ENCODE data around the gene GPR55.
A peak's percentile ranks its signal among the peaks of the same experiment; 100 is the strongest.

The GPR55 gene

GRCh38 chr2:230905448-230906421 is 19.3 kb downstream of the GPR55 start:
- no peak for DNase-seq (ENCODE audit: extremely low spot score)
- TF ChIP-seq, protein P1, sequence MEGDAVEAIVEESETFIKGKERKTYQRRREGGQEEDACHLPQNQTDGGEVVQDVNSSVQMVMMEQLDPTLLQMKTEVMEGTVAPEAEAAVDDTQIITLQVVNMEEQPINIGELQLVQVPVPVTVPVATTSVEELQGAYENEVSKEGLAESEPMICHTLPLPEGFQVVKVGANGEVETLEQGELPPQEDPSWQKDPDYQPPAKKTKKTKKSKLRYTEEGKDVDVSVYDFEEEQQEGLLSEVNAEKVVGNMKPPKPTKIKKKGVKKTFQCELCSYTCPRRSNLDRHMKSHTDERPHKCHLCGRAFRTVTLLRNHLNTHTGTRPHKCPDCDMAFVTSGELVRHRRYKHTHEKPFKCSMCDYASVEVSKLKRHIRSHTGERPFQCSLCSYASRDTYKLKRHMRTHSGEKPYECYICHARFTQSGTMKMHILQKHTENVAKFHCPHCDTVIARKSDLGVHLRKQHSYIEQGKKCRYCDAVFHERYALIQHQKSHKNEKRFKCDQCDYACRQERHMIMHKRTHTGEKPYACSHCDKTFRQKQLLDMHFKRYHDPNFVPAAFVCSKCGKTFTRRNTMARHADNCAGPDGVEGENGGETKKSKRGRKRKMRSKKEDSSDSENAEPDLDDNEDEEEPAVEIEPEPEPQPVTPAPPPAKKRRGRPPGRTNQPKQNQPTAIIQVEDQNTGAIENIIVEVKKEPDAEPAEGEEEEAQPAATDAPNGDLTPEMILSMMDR (IDR thresholded peaks at IDR 0.05; ENCODE audit: control extremely low read depth, extremely low read depth, low read depth, missing control alignments): no peak
- CTCF ChIA-PET: interaction anchor here (1.1 to 13.8 kb wide), 5 partner anchors 8 to 82 kb away, joined by 4 to 256 read pairs (median 6); partner anchors contain the start of gene GPR55
- POLR2A ChIA-PET: no interaction called here

- no peak for DNase-seq (ENCODE audit: extremely low spot score)
- ChIA-PET CTCF (interaction anchor here (1.0 to 13.8 kb wide), 7 partner anchors 8 to 112 kb away, joined by 3 to 256 read pairs (median 5); partner anchors contain the start of gene GPR55), POLR2A (no interaction called here)
- TF ChIP-seq, protein P1 (IDR thresholded peaks at IDR 0.05; ENCODE audit: control extremely low read depth, extremely low read depth, low read depth, missing control alignments): no peak
These were observed 20.1 kb downstream of the GPR55 start for GRCh38 chr2:230904856-230905447.

DNA sequence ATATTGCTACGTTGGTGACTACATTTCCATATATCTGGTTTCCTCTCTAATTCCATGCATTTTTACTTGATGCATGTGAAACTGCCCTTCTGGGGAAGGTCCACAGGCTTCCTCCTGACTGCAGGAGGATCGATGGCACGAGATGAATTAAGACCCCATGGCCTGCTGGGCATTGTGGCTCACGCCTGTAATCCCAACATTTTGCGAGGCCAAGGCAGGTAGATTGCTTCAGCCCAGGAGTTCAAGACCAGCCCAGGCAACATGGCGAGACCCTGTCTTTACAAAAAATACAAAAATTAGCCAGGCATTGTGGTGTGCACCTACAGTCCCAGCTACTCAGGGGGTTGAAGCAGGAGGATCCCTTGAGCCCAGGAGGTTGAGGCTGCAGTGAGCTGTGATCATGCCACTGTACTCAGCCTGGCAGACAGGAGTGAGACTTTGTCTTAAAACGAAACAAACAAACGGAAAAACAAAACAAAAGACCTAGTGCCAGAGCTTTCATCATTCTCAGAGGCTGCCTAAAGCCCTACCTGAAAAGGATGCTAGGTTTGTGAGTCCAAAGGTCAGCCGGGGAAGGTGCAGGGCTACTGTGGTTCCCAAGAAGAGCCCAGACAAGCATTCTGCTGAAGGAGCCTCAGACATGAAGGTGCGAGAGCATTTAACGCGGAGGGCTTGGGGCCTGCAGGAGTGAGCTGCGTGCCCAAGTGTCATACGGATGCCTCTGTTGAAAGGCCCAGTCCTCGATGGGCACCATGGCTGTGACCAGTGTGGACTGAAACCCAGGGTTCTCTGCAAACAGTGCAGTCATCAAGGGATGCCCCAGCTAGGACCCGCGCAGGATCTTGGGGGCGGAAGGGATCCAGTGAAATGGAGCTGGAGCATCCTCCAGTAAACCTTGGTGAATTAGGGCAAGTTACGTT is 21.6 kb downstream of the GPR55 start:
- DNase-seq (ENCODE audit: extremely low spot score): no peak
- ChIA-PET CTCF (interaction anchor here (0.9 to 13.8 kb wide), 13 partner anchors 8 to 150 kb away, joined by 3 to 256 read pairs (median 5); partner anchors contain the start of gene GPR55), POLR2A (no interaction called here)
- TF ChIP-seq, protein P1 (IDR thresholded peaks at IDR 0.05; ENCODE audit: control extremely low read depth, extremely low read depth, low read depth, missing control alignments): no peak

DNA sequence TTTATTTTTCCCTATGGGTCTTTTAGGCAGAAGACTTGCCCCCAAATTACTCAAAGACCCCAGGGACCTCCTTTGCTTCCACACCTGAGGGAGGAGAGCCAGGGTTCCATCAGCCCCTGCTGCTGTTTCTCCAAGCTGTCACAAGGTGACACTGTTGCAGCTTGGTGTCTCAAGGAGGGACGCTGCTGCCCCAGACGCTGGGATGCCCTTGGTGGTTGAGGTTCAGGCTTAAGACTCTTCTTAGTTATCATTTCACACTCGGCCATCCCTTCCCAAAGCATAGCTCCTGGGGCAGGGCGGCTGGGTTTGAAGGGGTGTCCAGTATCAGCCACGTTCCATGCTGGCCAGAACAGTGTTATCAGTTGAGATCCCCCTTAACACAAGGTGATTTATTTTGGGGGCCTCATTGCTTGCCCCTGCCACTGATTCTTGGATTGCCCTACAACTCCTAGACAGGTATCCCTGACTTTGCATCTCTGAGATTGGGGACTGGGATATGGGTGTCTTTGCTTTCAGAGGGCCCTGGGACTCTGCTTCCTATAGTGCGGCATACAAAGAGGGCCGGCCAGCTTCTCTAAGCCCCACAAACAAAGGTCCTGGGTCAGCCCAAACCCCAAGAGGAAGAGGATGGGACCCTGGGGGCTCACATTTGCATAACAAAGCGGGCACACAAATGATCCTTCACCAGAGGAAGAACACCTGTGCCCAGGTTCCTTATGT is 22.7 kb downstream of the GPR55 start:
- DNase-seq (ENCODE audit: extremely low spot score): peak; percentile 77
- ChIA-PET POLR2A (interaction anchor here (0.9 kb wide), 2 partner anchors 9 to 82 kb away, joined by 4 read pairs; no protein-coding TSS in a partner anchor), CTCF (interaction anchor here (0.6 to 13.8 kb wide), 39 partner anchors 10 to 314 kb away, joined by 3 to 256 read pairs (median 4); partner anchors contain the start of gene PSMD1)
- TF ChIP-seq, protein P1 (IDR thresholded peaks at IDR 0.05; ENCODE audit: control extremely low read depth, extremely low read depth, low read depth, missing control alignments): peak; percentile 97

- no peak for DNase-seq (ENCODE audit: extremely low spot score)
- TF ChIP-seq, protein P1 (IDR thresholded peaks at IDR 0.05; ENCODE audit: control extremely low read depth, extremely low read depth, low read depth, missing control alignments): no peak
- ChIA-PET POLR2A (no interaction called here), CTCF (interaction anchor here (0.8 to 13.8 kb wide), 12 partner anchors 9 to 152 kb away, joined by 3 to 256 read pairs (median 4); no protein-coding TSS in a partner anchor)
These were observed 24.0 kb downstream of the GPR55 start for GRCh38 chr2:230901006-230901405.
